Fibroblast of lung (primary cell): ENCODE measurements around the gene CALD1. TPM values are rescaled to one million over a fixed set of nuclear protein-coding genes. Genes with fewer than 3 reads are reported as not detected.

Source experiments
- DNase-seq, 2 donors: peaks; one replicate each; pipeline versions ENCODE4 v3.0.0 to v3.0.0-alpha.2; 2010; ENCODE audit warnings: low read depth in 2 of 2
- H2AFZ ChIP-seq: 2 replicates; pipeline ENCODE4 v1.5.1; 2012; ENCODE audit warnings: low read length, control low read depth, inconsistent platforms
- H3K27ac ChIP-seq: 2 replicates; pipeline ENCODE4 v1.5.1; 2011; ENCODE audit warnings: low read length, control low read depth; ENCODE audit not compliant: insufficient read depth
- H3K27me3 ChIP-seq: 2 replicates; pipeline ENCODE4 v1.5.1; 2011; ENCODE audit warnings: mild to moderate bottlenecking, low read length; ENCODE audit not compliant: control insufficient read depth, insufficient read depth
- H3K36me3 ChIP-seq: 2 replicates; pipeline ENCODE4 v1.5.1; 2011; ENCODE audit warnings: low read length; ENCODE audit not compliant: control insufficient read depth, insufficient read depth
- H3K4me1 ChIP-seq: 2 replicates; pipeline ENCODE4 v1.5.1; 2011; ENCODE audit warnings: low read length; ENCODE audit not compliant: control insufficient read depth, insufficient read depth; ENCODE audit errors: extremely low read depth
- H3K4me2 ChIP-seq: 2 replicates; pipeline ENCODE4 v1.5.1; 2011; ENCODE audit warnings: low read length, control low read depth; ENCODE audit not compliant: insufficient read depth; ENCODE audit errors: extremely low read depth
- H3K4me3 ChIP-seq, 4 experiments: fragments of 200-600 bp in 1 of 4; sonication (generic) in 1 of 4; replicated peaks in 1 of 4; 2 replicates each; pipeline ENCODE4 v1.5.1; 2011 to 2016; ENCODE audit warnings: low read length in 4 of 4, low read depth in 3 of 4, mild to moderate bottlenecking in 3 of 4, control low read depth in 2 of 4, inconsistent platforms in 1 of 4, mixed read lengths in 1 of 4; ENCODE audit not compliant: insufficient read depth in 1 of 4; ENCODE audit errors: control extremely low read depth in 1 of 4
- H3K79me2 ChIP-seq: 2 replicates; pipeline ENCODE4 v1.5.1; 2012; ENCODE audit warnings: mild to moderate bottlenecking, low read length, inconsistent platforms; ENCODE audit not compliant: control insufficient read depth, insufficient read depth
- H3K9ac ChIP-seq: 2 replicates; pipeline ENCODE4 v1.5.1; 2011; ENCODE audit warnings: mild to moderate bottlenecking, low read length, control low read depth; ENCODE audit not compliant: insufficient read depth
- H3K9me3 ChIP-seq: 2 replicates; pipeline ENCODE4 v1.5.1; 2012; ENCODE audit warnings: low read depth, low read length; ENCODE audit not compliant: control insufficient read depth, insufficient read depth
- H4K20me1 ChIP-seq: 2 replicates; pipeline ENCODE4 v1.5.1; 2011; ENCODE audit warnings: low read length; ENCODE audit not compliant: control insufficient read depth, insufficient read depth; ENCODE audit errors: extremely low read depth
- CTCF ChIP-seq, 2 donors: IDR thresholded peaks in 1 of 2; conservative IDR thresholded peaks in 1 of 2; 1 replicate in 1 of 2; 2 replicates in 1 of 2; pipeline ENCODE4 v1.5.1; 2011 to 2012; ENCODE audit warnings: low read length in 2 of 2, control low read depth in 1 of 2, inconsistent platforms in 1 of 2, low read depth in 1 of 2, mild to moderate bottlenecking in 1 of 2
- EZH2 ChIP-seq: IDR thresholded peaks from 2 replicates; pipeline ENCODE4 v1.5.1; 2012; ENCODE audit warnings: low read length, control low read depth, mild to moderate bottlenecking; ENCODE audit errors: missing control alignments
- polyA plus RNA-seq, 2 donors: library from polyadenylated mRNA; depleted of rRNA in 1 of 2; stranded (reverse) in 1 of 2; unstranded in 1 of 2; fragments of >200 nt; gene quantifications; 2 replicates each; pipeline ENCODE4 v1.2.1, GENCODE V29; 2011 to 2012; ENCODE audit warnings: missing spikeins in 1 of 2
- total RNA-seq: library from RNA; depleted of rRNA; stranded (reverse); fragments of >200 nt; gene quantifications from 2 replicates; pipeline ENCODE4 v1.2.1, GENCODE V29; 2014

Gene CALD1
- total and polyA plus RNA-seq, 2 donors (not counting 1 experiment from before 2014, with no cell fraction given): 343 to 1,187 TPM

GRCh38 chr7:134780166-134780828 lies 863 bp downstream of the CALD1 start:
- Histone ChIP-seq H3K9ac (peak overlapping the region; percentile 77), H3K4me1 (peaks cover 18% of the 10 kb centered on the region), H3K36me3 (peaks cover 2% of the 10 kb centered on the region), H2AFZ (no peak overlapping the region), H3K79me2 (peaks cover 57% of the 10 kb centered on the region), H3K4me3 (peak overlapping the region; percentile 80 to 98 (median 88)), H3K4me2 (peak overlapping the region; percentile 90), H3K9me3 (no peaks in the 10 kb centered on the region), H3K27me3 (no peaks in the 10 kb centered on the region), H4K20me1 (no peaks in the 10 kb centered on the region), H3K27ac (peak overlapping the region; percentile 79)
- no peak for TF ChIP-seq EZH2
- TF ChIP-seq CTCF (conservative IDR thresholded peaks at IDR 0.05 in 1 of 2, IDR thresholded peaks at IDR 0.05 in 1 of 2; ENCODE audit: low read depth in 1 of 2, low read length in 2 of 2): no peak
- DNase-seq: peak in 1 of 2 donors; percentile 43

GRCh38 chr7:134781171-134781570 lies 1.7 kb downstream of the CALD1 start:
- peak overlapping the region; percentile 80 to 98 (median 88) for H3K4me3 ChIP-seq
- H2AFZ ChIP-seq: no peak overlapping the region
- H3K9ac ChIP-seq: peak overlapping the region; percentile 77
- H3K79me2 ChIP-seq: peaks cover 65% of the 10 kb centered on the region
- H3K4me1 ChIP-seq: peaks cover 18% of the 10 kb centered on the region
- H3K27ac ChIP-seq: peak overlapping the region; percentile 79
- TF ChIP-seq EZH2 (no peak), CTCF (conservative IDR thresholded peaks at IDR 0.05 in 1 of 2, IDR thresholded peaks at IDR 0.05 in 1 of 2; ENCODE audit: low read depth in 1 of 2, low read length in 2 of 2) (no peak)
- no peaks in the 10 kb centered on the region for H3K9me3 ChIP-seq
- no peak for DNase-seq
- H4K20me1 ChIP-seq: no peaks in the 10 kb centered on the region
- peak overlapping the region; percentile 90 for H3K4me2 ChIP-seq
- H3K27me3 ChIP-seq: no peaks in the 10 kb centered on the region
- H3K36me3 ChIP-seq: peaks cover 2% of the 10 kb centered on the region

- Histone ChIP-seq H3K9ac (peak overlapping the region; percentile 4), H4K20me1 (no peaks in the 10 kb centered on the region), H3K79me2 (peaks cover 74% of the 10 kb centered on the region), H3K4me3 (peak overlapping the region; percentile 80 to 98 (median 88)), H3K36me3 (peaks cover 2% of the 10 kb centered on the region), H3K27me3 (no peaks in the 10 kb centered on the region), H3K4me2 (peak overlapping the region; percentile 90), H2AFZ (no peak overlapping the region), H3K4me1 (peaks cover 18% of the 10 kb centered on the region), H3K27ac (peak overlapping the region; percentile 79), H3K9me3 (no peaks in the 10 kb centered on the region)
- DNase-seq: peak in 1 of 2 donors; percentile 80
- TF ChIP-seq CTCF (conservative IDR thresholded peaks at IDR 0.05 in 1 of 2, IDR thresholded peaks at IDR 0.05 in 1 of 2; ENCODE audit: low read depth in 1 of 2, low read length in 2 of 2) (no peak), EZH2 (no peak)
These were observed 2.7 kb downstream of the CALD1 start for GRCh38 chr7:134782121-134782623.
